Activated CD4-positive, alpha-beta T cell treated with anti-CD3 and anti-CD28 coated beads, Interleukin-2, amount 10 ng/mL, durations not matched to agents 24 days and 14 days (primary cell): ENCODE data around the gene TRIM25. TPM values are rescaled to one million over a fixed set of nuclear protein-coding genes. Genes with fewer than 3 reads are reported as not detected.
A peak's percentile ranks its signal among the peaks of the same experiment; 100 is the strongest.

Experiments
- DNase-seq: peaks from one replicate; pipeline ENCODE4 v3.0.0; 2022
- H3K27ac Mint-ChIP-seq: one replicate; pipeline ENCODE4 v1.8.0; 2022; ENCODE audit warnings: mild to moderate bottlenecking, mixed read lengths
- H3K27me3 Mint-ChIP-seq: one replicate; pipeline ENCODE4 v1.8.0; 2022; ENCODE audit warnings: mixed read lengths
- H3K36me3 Mint-ChIP-seq: one replicate; pipeline ENCODE4 v1.8.0; 2022; ENCODE audit warnings: low read depth, mild to moderate bottlenecking, mixed read lengths
- H3K4me1 Mint-ChIP-seq: one replicate; pipeline ENCODE4 v1.8.0; 2021; ENCODE audit warnings: mixed read lengths
- H3K4me3 Mint-ChIP-seq: one replicate; pipeline ENCODE4 v1.8.0; 2022; ENCODE audit warnings: mild to moderate bottlenecking, moderate library complexity, mixed read lengths
- H3K9me3 Mint-ChIP-seq: one replicate; pipeline ENCODE4 v1.8.0; 2021; ENCODE audit warnings: mixed read lengths
- intact Hi-C: fragments of 100-400 bp; cut with micrococcal nuclease; formaldehyde crosslinking; loops from one replicate; pipeline ENCODE4 v1.15.1; 2023
- total RNA-seq: library from RNA; stranded (reverse); gene quantifications from 2 replicates; pipeline ENCODE4 v1.2.3, GENCODE V29; 2022

The TRIM25 gene
- total RNA-seq, 1 donor from 2014 or later: 99.8 TPM

- peaks cover 4% of the 10 kb centered on the region for H3K9me3 Mint-ChIP-seq
- H3K4me3 Mint-ChIP-seq: peak overlapping the region; percentile 97
- H3K27me3 Mint-ChIP-seq: no peaks in the 10 kb centered on the region
- DNase-seq: peak; percentile 64
- H3K4me1 Mint-ChIP-seq: peaks cover 51% of the 10 kb centered on the region
- intact Hi-C loops: loop anchor here (1.0 to 5.0 kb wide), 2 partner anchors 81 to 173 kb away; partner anchors contain the start of genes AKAP1 and C17orf67
- peaks cover 28% of the 10 kb centered on the region for H3K36me3 Mint-ChIP-seq
- H3K27ac Mint-ChIP-seq: peak overlapping the region; percentile 98
Measured at GRCh38 chr17:56914581-56915273, 878 bp upstream of the TRIM25 start.

- Mint-ChIP-seq H3K27ac (peak overlapping the region; percentile 94), H3K36me3 (peaks cover 34% of the 10 kb centered on the region), H3K4me1 (peaks cover 53% of the 10 kb centered on the region), H3K4me3 (peak overlapping the region; percentile 97), H3K9me3 (peaks cover 4% of the 10 kb centered on the region), H3K27me3 (no peaks in the 10 kb centered on the region)
- intact Hi-C loops: loop anchor here (5.0 kb wide), 1 partner anchor 174 kb away; the partner anchor contains the start of gene AKAP1
- DNase-seq: no peak
Measured at GRCh38 chr17:56913353-56913866, 439 bp downstream of the TRIM25 start.

GRCh38 chr17:56913000-56913311 lies 893 bp downstream of the TRIM25 start:
- no peaks in the 10 kb centered on the region for H3K27me3 Mint-ChIP-seq
- H3K4me1 Mint-ChIP-seq: peaks cover 57% of the 10 kb centered on the region
- peak overlapping the region; percentile 97 for H3K4me3 Mint-ChIP-seq
- H3K27ac Mint-ChIP-seq: peak overlapping the region; percentile 94
- peaks cover 4% of the 10 kb centered on the region for H3K9me3 Mint-ChIP-seq
- H3K36me3 Mint-ChIP-seq: peaks cover 38% of the 10 kb centered on the region
- DNase-seq: no peak
- intact Hi-C loops: loop anchor here (5.0 kb wide), 1 partner anchor 174 kb away; the partner anchor contains the start of gene AKAP1

GRCh38 chr17:56912105-56912999 lies 1.5 kb downstream of the TRIM25 start:
- Mint-ChIP-seq H3K36me3 (peaks cover 38% of the 10 kb centered on the region), H3K4me1 (peaks cover 61% of the 10 kb centered on the region), H3K27me3 (no peaks in the 10 kb centered on the region), H3K27ac (peak overlapping the region; percentile 94), H3K9me3 (no peaks in the 10 kb centered on the region), H3K4me3 (peak overlapping the region; percentile 97)
- DNase-seq: peak; percentile 66
- intact Hi-C loops: loop anchor here (5.0 kb wide), 1 partner anchor 175 kb away; the partner anchor contains the start of gene AKAP1

- Mint-ChIP-seq H3K4me3 (peak overlapping the region; percentile 97), H3K27ac (peak overlapping the region; percentile 28), H3K27me3 (no peaks in the 10 kb centered on the region), H3K4me1 (peaks cover 64% of the 10 kb centered on the region), H3K36me3 (peaks cover 51% of the 10 kb centered on the region), H3K9me3 (no peaks in the 10 kb centered on the region)
- intact Hi-C loops: loop anchor here (5.0 kb wide), 1 partner anchor 177 kb away; the partner anchor contains the start of gene AKAP1
- DNase-seq: no peak
Measured at GRCh38 chr17:56910509-56911235, 3.2 kb downstream of the TRIM25 start.

- no peaks in the 10 kb centered on the region for H3K9me3 Mint-ChIP-seq
- H3K4me1 Mint-ChIP-seq: peaks cover 58% of the 10 kb centered on the region
- intact Hi-C loops: loop anchor here (5.0 kb wide), 1 partner anchor 177 kb away; the partner anchor contains the start of gene AKAP1
- peaks cover 53% of the 10 kb centered on the region for H3K36me3 Mint-ChIP-seq
- no peak for DNase-seq
- no peaks in the 10 kb centered on the region for H3K27me3 Mint-ChIP-seq
- peak overlapping the region; percentile 28 for H3K27ac Mint-ChIP-seq
- H3K4me3 Mint-ChIP-seq: peak overlapping the region; percentile 97
Measured at GRCh38 chr17:56909742-56910508, 3.9 kb downstream of the TRIM25 start.

- Mint-ChIP-seq H3K4me3 (peak overlapping the region; percentile 97), H3K9me3 (no peaks in the 10 kb centered on the region), H3K4me1 (peaks cover 61% of the 10 kb centered on the region), H3K27ac (peak overlapping the region; percentile 36), H3K27me3 (no peaks in the 10 kb centered on the region), H3K36me3 (peaks cover 66% of the 10 kb centered on the region)
- intact Hi-C loops: no loop called here
- peak; percentile 82 for DNase-seq
Measured at GRCh38 chr17:56908001-56908542, 5.8 kb downstream of the TRIM25 start.

GRCh38 chr17:56903560-56903959 lies 10.3 kb downstream of the TRIM25 start:
- H3K4me1 Mint-ChIP-seq: peaks cover 39% of the 10 kb centered on the region

GRCh38 chr17:56902348-56902747 lies 11.5 kb downstream of the TRIM25 start:
- Mint-ChIP-seq H3K9me3 (no peaks in the 10 kb centered on the region), H3K27me3 (no peaks in the 10 kb centered on the region), H3K27ac (no peak overlapping the region), H3K4me3 (no peak overlapping the region), H3K36me3 (peaks cover 78% of the 10 kb centered on the region), H3K4me1 (peaks cover 38% of the 10 kb centered on the region)
- DNase-seq: no peak
- intact Hi-C loops: no loop called here

More at GRCh38 chr17:56903560-56903959, 10.3 kb downstream of the TRIM25 start:
- Mint-ChIP-seq H3K27ac (no peak overlapping the region), H3K4me3 (no peak overlapping the region), H3K36me3 (peaks cover 76% of the 10 kb centered on the region), H3K9me3 (no peaks in the 10 kb centered on the region), H3K27me3 (no peaks in the 10 kb centered on the region)
- DNase-seq: no peak
- intact Hi-C loops: no loop called here

- H3K27me3 Mint-ChIP-seq: no peaks in the 10 kb centered on the region
- no peak for DNase-seq
- H3K27ac Mint-ChIP-seq: no peak overlapping the region
- H3K36me3 Mint-ChIP-seq: peaks cover 83% of the 10 kb centered on the region
- peaks cover 30% of the 10 kb centered on the region for H3K4me1 Mint-ChIP-seq
- no peak overlapping the region for H3K4me3 Mint-ChIP-seq
- intact Hi-C loops: no loop called here
- H3K9me3 Mint-ChIP-seq: no peaks in the 10 kb centered on the region
Measured at GRCh38 chr17:56899403-56899802, 14.4 kb downstream of the TRIM25 start.

GRCh38 chr17:56898874-56899273 lies 15.0 kb downstream of the TRIM25 start:
- H3K4me3 Mint-ChIP-seq: no peak overlapping the region
- no peaks in the 10 kb centered on the region for H3K9me3 Mint-ChIP-seq
- no peaks in the 10 kb centered on the region for H3K27me3 Mint-ChIP-seq
- intact Hi-C loops: no loop called here
- H3K36me3 Mint-ChIP-seq: peaks cover 82% of the 10 kb centered on the region
- no peak overlapping the region for H3K27ac Mint-ChIP-seq
- DNase-seq: no peak
- H3K4me1 Mint-ChIP-seq: peaks cover 26% of the 10 kb centered on the region

- peaks cover 85% of the 10 kb centered on the region for H3K36me3 Mint-ChIP-seq
Measured at GRCh38 chr17:56897646-56898424, 16.0 kb downstream of the TRIM25 start.

More at GRCh38 chr17:56897646-56898424, 16.0 kb downstream of the TRIM25 start:
- intact Hi-C loops: no loop called here
- Mint-ChIP-seq H3K4me3 (no peak overlapping the region), H3K27me3 (no peaks in the 10 kb centered on the region), H3K27ac (peak overlapping the region; percentile 30), H3K4me1 (peaks cover 28% of the 10 kb centered on the region), H3K9me3 (no peaks in the 10 kb centered on the region)
- DNase-seq: no peak
